ENCODE measurements around the gene KLHL1. TPM values are rescaled to one million over a fixed set of nuclear protein-coding genes. Genes with fewer than 3 reads are reported as not detected.

Gene KLHL1
- polyA plus RNA-seq, 2 donors, result not detected

- no peaks in the 10 kb centered on the region for H3K36me3 ChIP-seq (ENCODE audit: control insufficient read depth in 2 of 2, insufficient read depth in 2 of 2, low read length in 1 of 2)
- H3K9me3 ChIP-seq (ENCODE audit: control insufficient read depth in 2 of 2, insufficient read depth in 1 of 2, low read depth in 1 of 2, low read length in 1 of 2), result no peaks in the 10 kb centered on the region
- H3K4me1 ChIP-seq (ENCODE audit: control insufficient read depth in 2 of 2, insufficient read depth in 2 of 2, low read length in 1 of 2), result no peaks in the 10 kb centered on the region
- H3K4me3 ChIP-seq (ENCODE audit: low read depth in 1 of 2, low read length in 2 of 2), result no peak overlapping the region
- H3K27me3 ChIP-seq (ENCODE audit: control insufficient read depth in 1 of 2, insufficient read depth in 2 of 2, low read length in 2 of 2), result no peaks in the 10 kb centered on the region
- WGBS, 2 donors, result 83 to 87% methylated on average over 5 of the region's 5 CpGs
- H3K27ac ChIP-seq (ENCODE audit: low read depth in 2 of 2, low read length in 1 of 2), result no peak overlapping the region
These were observed 151.4 kb downstream of the KLHL1 start for GRCh38 chr13:69956839-69957238.

- Histone ChIP-seq H3K27me3 (ENCODE audit: control insufficient read depth in 1 of 2, insufficient read depth in 2 of 2, low read length in 2 of 2) (no peaks in the 10 kb centered on the region), H3K4me1 (ENCODE audit: control insufficient read depth in 2 of 2, insufficient read depth in 2 of 2, low read length in 1 of 2) (no peaks in the 10 kb centered on the region), H3K36me3 (ENCODE audit: control insufficient read depth in 2 of 2, insufficient read depth in 2 of 2, low read length in 1 of 2) (no peaks in the 10 kb centered on the region), H3K27ac (ENCODE audit: low read depth in 2 of 2, low read length in 1 of 2) (no peak overlapping the region), H3K9me3 (ENCODE audit: control insufficient read depth in 2 of 2, insufficient read depth in 1 of 2, low read depth in 1 of 2, low read length in 1 of 2) (no peaks in the 10 kb centered on the region), H3K4me3 (ENCODE audit: low read depth in 1 of 2, low read length in 2 of 2) (no peak overlapping the region)
- WGBS, 2 donors, result 70 to 71% methylated on average over 2 of the region's 2 CpGs
These were observed 151.9 kb downstream of the KLHL1 start for GRCh38 chr13:69956349-69956748.

- H3K4me3 ChIP-seq (ENCODE audit: low read depth in 1 of 2, low read length in 2 of 2), result no peak overlapping the region
- H3K27ac ChIP-seq (ENCODE audit: low read depth in 2 of 2, low read length in 1 of 2), result no peak overlapping the region
- H3K9me3 ChIP-seq (ENCODE audit: control insufficient read depth in 2 of 2, insufficient read depth in 1 of 2, low read depth in 1 of 2, low read length in 1 of 2), result no peaks in the 10 kb centered on the region
- no peaks in the 10 kb centered on the region for H3K27me3 ChIP-seq (ENCODE audit: control insufficient read depth in 1 of 2, insufficient read depth in 2 of 2, low read length in 2 of 2)
- no peaks in the 10 kb centered on the region for H3K36me3 ChIP-seq (ENCODE audit: control insufficient read depth in 2 of 2, insufficient read depth in 2 of 2, low read length in 1 of 2)
- no peaks in the 10 kb centered on the region for H3K4me1 ChIP-seq (ENCODE audit: control insufficient read depth in 2 of 2, insufficient read depth in 2 of 2, low read length in 1 of 2)
These were observed 153.0 kb downstream of the KLHL1 start for GRCh38 chr13:69955271-69955670.

GRCh38 chr13:69951412-69951811 is 156.8 kb downstream of the KLHL1 start:
- 83 to 84% methylated on average over 2 of the region's 2 CpGs for WGBS, 2 donors
- Histone ChIP-seq H3K4me3 (ENCODE audit: low read depth in 1 of 2, low read length in 2 of 2) (no peak overlapping the region), H3K27ac (ENCODE audit: low read depth in 2 of 2, low read length in 1 of 2) (no peak overlapping the region), H3K27me3 (ENCODE audit: control insufficient read depth in 1 of 2, insufficient read depth in 2 of 2, low read length in 2 of 2) (no peaks in the 10 kb centered on the region), H3K9me3 (ENCODE audit: control insufficient read depth in 2 of 2, insufficient read depth in 1 of 2, low read depth in 1 of 2, low read length in 1 of 2) (peaks cover 0 to 2% of the 10 kb centered on the region in 2 donors), H3K4me1 (ENCODE audit: control insufficient read depth in 2 of 2, insufficient read depth in 2 of 2, low read length in 1 of 2) (no peaks in the 10 kb centered on the region), H3K36me3 (ENCODE audit: control insufficient read depth in 2 of 2, insufficient read depth in 2 of 2, low read length in 1 of 2) (no peaks in the 10 kb centered on the region)

- Histone ChIP-seq H3K4me3 (ENCODE audit: low read depth in 1 of 2, low read length in 2 of 2) (no peak overlapping the region), H3K9me3 (ENCODE audit: control insufficient read depth in 2 of 2, insufficient read depth in 1 of 2, low read depth in 1 of 2, low read length in 1 of 2) (peaks cover 0 to 2% of the 10 kb centered on the region in 2 donors), H3K27ac (ENCODE audit: low read depth in 2 of 2, low read length in 1 of 2) (no peak overlapping the region), H3K36me3 (ENCODE audit: control insufficient read depth in 2 of 2, insufficient read depth in 2 of 2, low read length in 1 of 2) (no peaks in the 10 kb centered on the region), H3K4me1 (ENCODE audit: control insufficient read depth in 2 of 2, insufficient read depth in 2 of 2, low read length in 1 of 2) (no peaks in the 10 kb centered on the region), H3K27me3 (ENCODE audit: control insufficient read depth in 1 of 2, insufficient read depth in 2 of 2, low read length in 2 of 2) (no peaks in the 10 kb centered on the region)
- 63 to 77% methylated on average over 4 of the region's 4 CpGs for WGBS, 2 donors
These were observed 158.1 kb downstream of the KLHL1 start for GRCh38 chr13:69950160-69950559.

- Histone ChIP-seq H3K36me3 (ENCODE audit: control insufficient read depth in 2 of 2, insufficient read depth in 2 of 2, low read length in 1 of 2) (no peaks in the 10 kb centered on the region), H3K27me3 (ENCODE audit: control insufficient read depth in 1 of 2, insufficient read depth in 2 of 2, low read length in 2 of 2) (no peaks in the 10 kb centered on the region), H3K27ac (ENCODE audit: low read depth in 2 of 2, low read length in 1 of 2) (no peak overlapping the region), H3K9me3 (ENCODE audit: control insufficient read depth in 2 of 2, insufficient read depth in 1 of 2, low read depth in 1 of 2, low read length in 1 of 2) (peaks cover 0 to 2% of the 10 kb centered on the region in 2 donors), H3K4me3 (ENCODE audit: low read depth in 1 of 2, low read length in 2 of 2) (no peak overlapping the region), H3K4me1 (ENCODE audit: control insufficient read depth in 2 of 2, insufficient read depth in 2 of 2, low read length in 1 of 2) (no peaks in the 10 kb centered on the region)
- 18 to 25% methylated on average over 3 of the region's 3 CpGs for WGBS, 2 donors
These were observed 160.2 kb downstream of the KLHL1 start for GRCh38 chr13:69948016-69948415.

- H3K27me3 ChIP-seq (ENCODE audit: control insufficient read depth in 1 of 2, insufficient read depth in 2 of 2, low read length in 2 of 2), result no peaks in the 10 kb centered on the region
- no peak overlapping the region for H3K4me3 ChIP-seq (ENCODE audit: low read depth in 1 of 2, low read length in 2 of 2)
- H3K36me3 ChIP-seq (ENCODE audit: control insufficient read depth in 2 of 2, insufficient read depth in 2 of 2, low read length in 1 of 2), result no peaks in the 10 kb centered on the region
- no peaks in the 10 kb centered on the region for H3K4me1 ChIP-seq (ENCODE audit: control insufficient read depth in 2 of 2, insufficient read depth in 2 of 2, low read length in 1 of 2)
- WGBS, 2 donors, result 22 to 33% methylated on average over 2 of the region's 2 CpGs
- H3K27ac ChIP-seq (ENCODE audit: low read depth in 2 of 2, low read length in 1 of 2), result no peak overlapping the region
- H3K9me3 ChIP-seq (ENCODE audit: control insufficient read depth in 2 of 2, insufficient read depth in 1 of 2, low read depth in 1 of 2, low read length in 1 of 2), result peaks cover 0 to 2% of the 10 kb centered on the region in 2 donors
These were observed 160.7 kb downstream of the KLHL1 start for GRCh38 chr13:69947582-69947981.

GRCh38 chr13:69946511-69946910 is 161.7 kb downstream of the KLHL1 start:
- no peaks in the 10 kb centered on the region for H3K27me3 ChIP-seq (ENCODE audit: control insufficient read depth in 1 of 2, insufficient read depth in 2 of 2, low read length in 2 of 2)
- no peak overlapping the region for H3K27ac ChIP-seq (ENCODE audit: low read depth in 2 of 2, low read length in 1 of 2)
- H3K9me3 ChIP-seq (ENCODE audit: control insufficient read depth in 2 of 2, insufficient read depth in 1 of 2, low read depth in 1 of 2, low read length in 1 of 2), result peaks cover 0 to 2% of the 10 kb centered on the region in 2 donors
- H3K36me3 ChIP-seq (ENCODE audit: control insufficient read depth in 2 of 2, insufficient read depth in 2 of 2, low read length in 1 of 2), result no peaks in the 10 kb centered on the region
- H3K4me3 ChIP-seq (ENCODE audit: low read depth in 1 of 2, low read length in 2 of 2), result no peak overlapping the region
- WGBS, 2 donors, result 38 to 42% methylated on average over 1 of the region's 1 CpG
- H3K4me1 ChIP-seq (ENCODE audit: control insufficient read depth in 2 of 2, insufficient read depth in 2 of 2, low read length in 1 of 2), result no peaks in the 10 kb centered on the region

- Histone ChIP-seq H3K4me3 (ENCODE audit: low read depth in 1 of 2, low read length in 2 of 2) (no peak overlapping the region), H3K36me3 (ENCODE audit: control insufficient read depth in 2 of 2, insufficient read depth in 2 of 2, low read length in 1 of 2) (no peaks in the 10 kb centered on the region), H3K27me3 (ENCODE audit: control insufficient read depth in 1 of 2, insufficient read depth in 2 of 2, low read length in 2 of 2) (no peaks in the 10 kb centered on the region), H3K4me1 (ENCODE audit: control insufficient read depth in 2 of 2, insufficient read depth in 2 of 2, low read length in 1 of 2) (no peaks in the 10 kb centered on the region), H3K9me3 (ENCODE audit: control insufficient read depth in 2 of 2, insufficient read depth in 1 of 2, low read depth in 1 of 2, low read length in 1 of 2) (no peaks in the 10 kb centered on the region), H3K27ac (ENCODE audit: low read depth in 2 of 2, low read length in 1 of 2) (no peak overlapping the region)
- WGBS, 2 donors, result 68 to 71% methylated on average over 2 of the region's 2 CpGs
These were observed 173.2 kb downstream of the KLHL1 start for GRCh38 chr13:69935043-69935442.

GRCh38 chr13:69928262-69928661 is 180.0 kb downstream of the KLHL1 start:
- H3K27ac ChIP-seq (ENCODE audit: low read depth in 2 of 2, low read length in 1 of 2), result no peak overlapping the region
- H3K4me3 ChIP-seq (ENCODE audit: low read depth in 1 of 2, low read length in 2 of 2), result no peak overlapping the region
- WGBS, 2 donors, result 87 to 90% methylated on average over 4 of the region's 4 CpGs

More at GRCh38 chr13:69928262-69928661, 180.0 kb downstream of the KLHL1 start:
- Histone ChIP-seq H3K4me1 (ENCODE audit: control insufficient read depth in 2 of 2, insufficient read depth in 2 of 2, low read length in 1 of 2) (no peaks in the 10 kb centered on the region), H3K36me3 (ENCODE audit: control insufficient read depth in 2 of 2, insufficient read depth in 2 of 2, low read length in 1 of 2) (no peaks in the 10 kb centered on the region), H3K27me3 (ENCODE audit: control insufficient read depth in 1 of 2, insufficient read depth in 2 of 2, low read length in 2 of 2) (no peaks in the 10 kb centered on the region), H3K9me3 (ENCODE audit: control insufficient read depth in 2 of 2, insufficient read depth in 1 of 2, low read depth in 1 of 2, low read length in 1 of 2) (peaks cover 0 to 5% of the 10 kb centered on the region in 2 donors)

All from esophagus (tissue), 2 donors.